Vagina (tissue), 2 donors: ENCODE data around the gene ZNF778. TPM values are rescaled to one million over a fixed set of nuclear protein-coding genes. Genes with fewer than 3 reads are reported as not detected.

Experiments
- DNase-seq, 2 donors: peaks; one replicate each; pipeline ENCODE4 v3.0.0-alpha.2; 2017; ENCODE audit errors: extremely low spot score in 2 of 2
- H3K27ac ChIP-seq: fragments of 200-600 bp; sonication (generic); one replicate; pipeline ENCODE4 v1.5.1; 2019
- H3K27me3 ChIP-seq: fragments of 200-600 bp; sonication (generic); one replicate; pipeline ENCODE4 v1.5.1; 2019
- H3K36me3 ChIP-seq, 2 donors: fragments of 200-600 bp; sonication (generic); one replicate each; pipeline ENCODE4 v1.5.1; 2017 to 2019
- H3K4me1 ChIP-seq: fragments of 200-600 bp; sonication (generic); one replicate; pipeline ENCODE4 v1.5.1; 2019
- H3K4me3 ChIP-seq, 2 donors: fragments of 200-600 bp; sonication (generic); 1 replicate in 1 of 2; 2 replicates in 1 of 2; pipeline ENCODE4 v1.5.1; 2016 to 2019
- H3K9me3 ChIP-seq: fragments of 200-600 bp; sonication (generic); one replicate; pipeline ENCODE4 v1.5.1; 2019
- CTCF ChIP-seq, 3 experiments: fragments of 450-650 bp in 2 of 3; fragments of 200-600 bp in 1 of 3; sonication (generic) in 1 of 3; IDR thresholded peaks; one replicate each; pipeline ENCODE4 v1.5.1; 2017 to 2019; ENCODE audit warnings: antibody characterized with exemption in 3 of 3, mild to moderate bottlenecking in 2 of 3, moderate library complexity in 2 of 3
- POLR2A ChIP-seq, 2 donors: fragments of 450-650 bp; IDR thresholded peaks; one replicate each; pipeline ENCODE4 v1.6.1; 2017; ENCODE audit warnings: antibody characterized with exemption in 2 of 2, mild to moderate bottlenecking in 2 of 2, moderate library complexity in 2 of 2
- POLR2AphosphoS5 ChIP-seq, 2 donors: sonication (generic); formaldehyde crosslinking; IDR thresholded peaks; one replicate each; pipeline ENCODE4 v1.9.0; 2017; ENCODE audit warnings: antibody characterized with exemption in 2 of 2, mild to moderate bottlenecking in 2 of 2, low read depth in 1 of 2; ENCODE audit not compliant: insufficient read depth in 1 of 2
- intact Hi-C: fragments of 100-400 bp; cut with DNase I; formaldehyde crosslinking; loops from one replicate; pipeline ENCODE4 v1.15.1; 2023
- total RNA-seq: library from RNA; depleted of rRNA; stranded (reverse); fragments of >200 nt; gene quantifications from one replicate; pipeline ENCODE4 v1.2.3, GENCODE V29; 2016

ZNF778 gene
- total RNA-seq, 1 donor from 2014 or later, result 6.6 TPM

DNA sequence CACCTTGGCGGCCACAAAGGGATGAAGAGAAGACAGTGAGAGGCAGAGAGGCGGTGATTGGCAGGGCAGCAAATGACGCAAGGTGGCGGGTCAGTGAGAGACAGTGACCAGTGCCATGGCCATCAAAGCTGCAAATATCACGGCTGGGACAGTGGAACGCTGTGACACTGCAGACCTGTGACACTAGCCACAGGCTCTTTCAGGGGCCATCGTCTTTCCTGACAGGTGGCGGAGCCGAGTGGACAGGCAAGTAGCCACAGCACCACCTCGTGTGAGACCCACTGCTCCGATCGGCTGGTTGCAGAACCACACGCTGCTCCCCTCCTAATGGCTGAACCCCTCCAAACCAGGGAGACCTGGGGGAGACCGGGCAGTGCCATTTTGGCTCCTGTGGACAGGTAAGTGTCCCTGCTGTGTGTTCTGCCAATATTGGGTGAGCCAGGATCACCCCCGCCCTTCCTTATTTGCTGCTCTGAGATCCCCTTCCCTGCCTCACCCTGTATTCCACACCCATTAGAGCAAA, 7.9 kb upstream of the ZNF778 start:
- no peaks in the 10 kb centered on the region for H3K9me3 ChIP-seq
- no peaks in the 10 kb centered on the region for H3K36me3 ChIP-seq
- no peak overlapping the region for H3K27ac ChIP-seq
- TF ChIP-seq POLR2AphosphoS5 (IDR thresholded peaks at IDR 0.05; ENCODE audit: insufficient read depth in 1 of 2, low read depth in 1 of 2) (no peak), POLR2A (IDR thresholded peaks at IDR 0.05) (no peak), CTCF (IDR thresholded peaks at IDR 0.05) (no peak)
- no peaks in the 10 kb centered on the region for H3K27me3 ChIP-seq
- intact Hi-C loops, result loop anchor here (10.0 kb wide), 1 partner anchor 265 kb away; no protein-coding TSS in a partner anchor
- no peak overlapping the region for H3K4me3 ChIP-seq
- H3K4me1 ChIP-seq, result no peaks in the 10 kb centered on the region
- no peak for DNase-seq

- intact Hi-C loops, result loop anchor here (10.0 kb wide), 1 partner anchor 266 kb away; no protein-coding TSS in a partner anchor
Measured at GRCh38 chr16:89210165-89210903, 7.2 kb upstream of the ZNF778 start.

DNA sequence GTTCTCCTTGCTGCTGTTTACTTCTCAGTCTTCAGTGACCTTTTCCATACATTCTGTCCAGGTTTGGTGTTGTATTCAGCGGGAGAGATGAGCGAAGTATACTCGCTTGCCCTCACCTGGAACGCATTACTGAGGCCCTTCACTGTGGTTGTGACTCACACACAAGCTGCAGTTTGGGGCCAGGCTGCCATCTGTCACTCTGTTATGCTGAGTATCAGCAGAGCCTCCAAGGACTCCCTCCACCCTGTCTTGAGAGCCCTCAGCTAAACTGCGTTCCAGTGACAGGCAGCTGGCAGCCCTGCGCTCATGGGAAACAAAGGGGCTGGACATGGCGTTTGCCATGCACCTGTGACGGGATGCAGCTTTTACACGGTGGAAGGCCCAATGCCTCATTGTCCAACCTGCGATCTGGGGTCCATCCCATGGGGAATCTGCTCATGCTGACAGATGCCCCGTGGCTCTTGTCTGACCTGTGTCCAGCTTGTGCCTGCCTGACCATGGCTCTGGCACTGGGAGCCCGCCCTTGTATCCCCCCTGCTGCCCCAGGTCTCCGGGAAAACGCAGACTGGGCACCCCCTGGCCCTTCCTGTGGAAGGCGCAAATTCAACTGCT, 6.5 kb upstream of the ZNF778 start:
- no peaks in the 10 kb centered on the region for H3K27me3 ChIP-seq
- H3K27ac ChIP-seq, result no peak overlapping the region
- H3K4me1 ChIP-seq, result peaks cover 4% of the 10 kb centered on the region
- DNase-seq, result no peak
- TF ChIP-seq CTCF (IDR thresholded peaks at IDR 0.05) (no peak), POLR2A (IDR thresholded peaks at IDR 0.05) (no peak), POLR2AphosphoS5 (IDR thresholded peaks at IDR 0.05; ENCODE audit: insufficient read depth in 1 of 2, low read depth in 1 of 2) (no peak)
- no peak overlapping the region for H3K4me3 ChIP-seq
- H3K9me3 ChIP-seq, result no peaks in the 10 kb centered on the region
- no peaks in the 10 kb centered on the region for H3K36me3 ChIP-seq
- intact Hi-C loops, result loop anchor here (10.0 kb wide), 1 partner anchor 266 kb away; no protein-coding TSS in a partner anchor

More at GRCh38 chr16:89210165-89210903, 7.2 kb upstream of the ZNF778 start:
- Histone ChIP-seq H3K9me3 (no peaks in the 10 kb centered on the region), H3K27me3 (no peaks in the 10 kb centered on the region), H3K4me1 (no peaks in the 10 kb centered on the region), H3K36me3 (no peaks in the 10 kb centered on the region), H3K4me3 (no peak overlapping the region), H3K27ac (no peak overlapping the region)
- DNase-seq, result no peak
- TF ChIP-seq POLR2A (IDR thresholded peaks at IDR 0.05), result no peak
- TF ChIP-seq POLR2AphosphoS5 (IDR thresholded peaks at IDR 0.05; ENCODE audit: insufficient read depth in 1 of 2, low read depth in 1 of 2), result no peak
- TF ChIP-seq CTCF (IDR thresholded peaks at IDR 0.05), result no peak

DNA sequence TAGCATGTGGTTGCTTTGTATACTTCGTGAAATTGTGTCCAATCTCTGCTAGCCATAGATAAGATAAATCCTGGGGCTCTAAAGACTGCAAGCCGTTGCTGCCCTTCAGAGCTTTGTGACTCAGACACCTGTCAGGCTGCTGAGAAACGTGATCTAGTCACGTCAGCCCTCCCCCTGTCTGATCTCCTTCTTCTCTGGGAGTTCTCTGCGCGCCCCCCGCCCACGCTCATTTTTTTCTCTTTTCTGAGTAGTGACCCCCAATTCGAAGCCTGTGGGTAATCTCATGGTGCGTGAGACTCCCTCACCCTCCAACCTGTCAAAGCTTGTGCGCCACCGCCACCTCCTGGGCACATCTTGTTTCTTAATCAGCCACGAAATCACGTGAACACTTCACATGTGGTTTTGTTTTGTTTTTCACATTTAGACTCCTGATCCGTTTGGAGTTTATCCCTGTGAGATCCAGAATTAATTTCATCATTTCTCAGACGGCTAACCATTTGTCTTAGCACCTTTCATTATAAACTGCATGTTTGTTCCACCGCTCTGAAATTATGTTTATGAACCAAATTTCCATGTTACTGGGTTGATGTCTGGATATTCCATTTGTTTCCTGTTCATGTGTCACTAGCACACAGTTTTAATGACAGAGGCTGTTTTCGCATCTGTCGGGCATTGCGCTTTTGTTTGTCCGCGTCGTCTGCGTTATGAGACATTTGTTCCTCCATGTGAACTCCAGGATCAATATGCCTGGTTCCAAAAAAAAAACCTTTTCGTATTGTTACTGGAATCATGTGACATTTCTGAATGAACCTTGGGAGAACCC, 977 bp upstream of the ZNF778 start:
- H3K4me3 ChIP-seq, result peak overlapping the region; percentile 66 to 71
- H3K9me3 ChIP-seq, result no peaks in the 10 kb centered on the region
- H3K27ac ChIP-seq, result peak overlapping the region; percentile 93
- intact Hi-C loops, result loop anchor here (5.0 to 10.0 kb wide), 2 partner anchors 272 to 479 kb away; no protein-coding TSS in a partner anchor
- peaks cover 35% of the 10 kb centered on the region for H3K4me1 ChIP-seq
- peak in 1 of 2 donors; percentile 94 for TF ChIP-seq POLR2AphosphoS5 (IDR thresholded peaks at IDR 0.05; ENCODE audit: insufficient read depth in 1 of 2, low read depth in 1 of 2)
- TF ChIP-seq CTCF (IDR thresholded peaks at IDR 0.05), result peak; percentile 34 to 67 (median 62)
- TF ChIP-seq POLR2A (IDR thresholded peaks at IDR 0.05), result no peak
- H3K27me3 ChIP-seq, result no peaks in the 10 kb centered on the region
- peaks cover 0 to 10% of the 10 kb centered on the region in 2 donors for H3K36me3 ChIP-seq
- DNase-seq, result no peak
